NCI-H1105 treated with DMSO at 0.1 percent for 48 hours (cell line): ENCODE data around the gene GRIPAP1.
"Not testable (repeated sequence)": the region's sequence is repeated elsewhere in the genome, so short reads cannot be mapped to it uniquely, and the experiment has no call there.

Source experiments
- DNase-seq: peaks from one replicate; lab custom pipeline; 2025; lab: John Stamatoyannopoulos, UW

GRIPAP1 gene

GRCh38 chrX:48997455-48997854 lies 4.6 kb downstream of the GRIPAP1 start:
- DNase-seq, result no peak

GRCh38 chrX:48996969-48997368 lies 5.1 kb downstream of the GRIPAP1 start:
- DNase-seq, result no peak

- DNase-seq, result no peak
These were observed 9.7 kb downstream of the GRIPAP1 start for GRCh38 chrX:48992341-48992740.

- DNase-seq, result no peak
These were observed 12.6 kb downstream of the GRIPAP1 start for GRCh38 chrX:48989483-48989882.

GRCh38 chrX:48983896-48984295 lies 18.2 kb downstream of the GRIPAP1 start:
- DNase-seq, result no peak

- no peak for DNase-seq
These were observed 19.0 kb downstream of the GRIPAP1 start for GRCh38 chrX:48983081-48983480.

GRCh38 chrX:48981178-48981577 lies 20.9 kb downstream of the GRIPAP1 start:
- DNase-seq, result no peak

GRCh38 chrX:48980341-48980740 lies 21.7 kb downstream of the GRIPAP1 start:
- not testable (repeated sequence) for DNase-seq

- no peak for DNase-seq
These were observed 23.8 kb downstream of the GRIPAP1 start for GRCh38 chrX:48978226-48978625.

- no peak for DNase-seq
These were observed 26.0 kb downstream of the GRIPAP1 start for GRCh38 chrX:48976086-48976485.

GRCh38 chrX:48975541-48975940 lies 26.5 kb downstream of the GRIPAP1 start:
- no peak for DNase-seq

- no peak for DNase-seq
These were observed 27.0 kb downstream of the GRIPAP1 start for GRCh38 chrX:48975041-48975440.

- DNase-seq, result no peak
These were observed 27.5 kb downstream of the GRIPAP1 start for GRCh38 chrX:48974574-48974973.

- DNase-seq, result no peak
These were observed 28.0 kb downstream of the GRIPAP1 start for GRCh38 chrX:48974033-48974432.

- DNase-seq, result peak; percentile 41
These were observed 29.6 kb downstream of the GRIPAP1 start for GRCh38 chrX:48972220-48973164.

GRCh38 chrX:48971249-48972219 lies 30.5 kb downstream of the GRIPAP1 start, which contains the start of gene KCND1:
Gene KCND1, minus strand, starts transcription at chrX:48971844. Its CDS starts 1,573 bp downstream, at chrX:48970271.
- DNase-seq, result peak; percentile 51

- no peak for DNase-seq
These were observed 32.6 kb downstream of the GRIPAP1 start for GRCh38 chrX:48969471-48969870.

GRCh38 chrX:48968377-48968776 lies 33.7 kb downstream of the GRIPAP1 start:
- DNase-seq, result no peak

GRCh38 chrX:48966796-48967579 lies 35.1 kb downstream of the GRIPAP1 start:
- DNase-seq, result no peak

GRCh38 chrX:48965959-48966358 lies 36.1 kb downstream of the GRIPAP1 start:
- DNase-seq, result no peak

GRCh38 chrX:48961585-48962091 lies 40.4 kb downstream of the GRIPAP1 start:
- no peak for DNase-seq
